ENCODE data around the gene ZBED4.

Gene ZBED4

GRCh38 chr22:49883294-49883640, 29.6 kb downstream of the ZBED4 start:
- DNase-seq: no peak

- DNase-seq: no peak
These were observed 30.4 kb downstream of the ZBED4 start for GRCh38 chr22:49884075-49884474.

GRCh38 chr22:49884503-49885260, 31.0 kb downstream of the ZBED4 start:
- DNase-seq: no peak

DNA sequence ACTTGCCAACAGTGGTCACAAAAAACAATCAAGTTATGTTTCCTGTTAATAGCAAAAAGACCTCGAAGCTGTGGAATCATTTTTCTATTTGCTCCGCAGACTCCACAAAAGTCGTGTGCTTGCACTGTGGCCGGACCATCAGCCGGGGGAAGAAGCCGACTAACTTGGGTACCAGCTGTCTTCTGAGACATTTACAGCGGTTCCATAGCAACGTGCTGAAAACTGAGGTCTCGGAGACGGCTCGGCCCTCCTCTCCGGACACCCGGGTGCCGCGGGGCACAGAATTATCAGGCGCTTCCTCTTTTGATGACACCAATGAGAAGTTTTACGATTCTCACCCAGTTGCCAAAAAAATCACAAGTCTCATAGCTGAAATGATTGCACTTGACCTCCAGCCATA, 31.6 kb downstream of the ZBED4 start:
- DNase-seq: no peak

DNA sequence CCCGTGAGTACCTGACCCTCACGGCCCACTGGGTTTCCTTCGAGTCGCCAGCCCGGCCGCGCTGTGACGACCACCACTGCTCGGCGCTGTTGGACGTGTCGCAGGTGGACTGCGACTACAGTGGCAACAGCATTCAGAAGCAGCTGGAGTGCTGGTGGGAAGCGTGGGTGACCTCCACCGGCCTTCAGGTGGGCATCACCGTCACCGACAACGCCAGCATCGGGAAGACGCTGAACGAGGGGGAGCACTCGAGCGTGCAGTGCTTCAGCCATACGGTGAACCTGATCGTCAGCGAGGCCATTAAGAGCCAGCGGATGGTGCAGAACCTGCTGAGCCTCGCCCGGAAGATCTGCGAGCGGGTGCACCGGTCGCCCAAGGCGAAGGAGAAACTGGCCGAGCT, 32.2 kb downstream of the ZBED4 start:
- no peak for DNase-seq

DNA sequence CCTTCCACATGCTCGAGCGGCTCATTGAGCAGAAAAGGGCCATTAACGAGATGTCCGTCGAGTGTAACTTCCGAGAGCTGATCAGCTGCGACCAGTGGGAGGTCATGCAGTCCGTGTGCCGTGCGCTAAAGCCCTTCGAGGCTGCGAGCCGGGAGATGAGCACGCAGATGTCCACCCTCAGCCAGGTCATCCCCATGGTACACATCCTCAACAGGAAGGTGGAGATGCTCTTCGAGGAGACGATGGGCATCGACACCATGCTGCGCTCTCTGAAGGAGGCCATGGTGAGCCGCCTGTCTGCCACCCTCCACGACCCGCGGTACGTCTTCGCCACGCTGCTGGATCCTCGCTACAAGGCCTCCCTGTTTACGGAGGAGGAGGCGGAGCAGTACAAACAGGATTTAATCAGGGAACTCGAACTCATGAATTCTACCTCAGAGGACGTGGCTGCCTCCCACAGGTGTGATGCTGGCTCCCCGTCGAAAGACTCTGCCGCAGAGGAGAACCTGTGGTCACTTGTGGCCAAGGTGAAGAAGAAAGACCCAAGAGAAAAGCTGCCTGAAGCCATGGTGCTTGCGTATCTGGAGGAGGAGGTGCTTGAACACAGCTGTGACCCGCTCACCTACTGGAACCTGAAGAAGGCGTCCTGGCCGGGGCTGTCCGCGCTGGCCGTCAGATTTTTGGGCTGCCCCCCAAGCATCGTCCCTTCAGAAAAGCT, 32.9 kb downstream of the ZBED4 start:
- DNase-seq: no peak

DNA sequence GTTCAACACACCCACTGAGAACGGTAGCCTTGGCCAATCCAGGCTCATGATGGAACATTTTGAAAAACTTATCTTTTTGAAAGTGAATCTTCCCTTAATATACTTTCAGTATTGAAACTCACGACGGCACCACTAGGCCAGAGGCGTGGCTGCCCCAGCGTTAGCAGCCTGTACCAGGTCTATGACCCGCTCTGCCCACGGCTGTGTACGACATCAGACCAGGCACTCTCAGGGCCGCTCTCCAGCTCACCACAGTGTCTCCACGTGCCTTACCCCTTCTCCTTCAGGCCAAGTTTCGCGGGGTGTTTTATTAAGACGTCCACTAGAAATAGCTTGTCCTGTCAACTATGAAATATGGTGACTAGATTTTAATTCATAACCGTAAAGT, 33.4 kb downstream of the ZBED4 start:
- DNase-seq: no peak

- DNase-seq: no peak
These were observed 34.1 kb downstream of the ZBED4 start for GRCh38 chr22:49887702-49888101.

DNA sequence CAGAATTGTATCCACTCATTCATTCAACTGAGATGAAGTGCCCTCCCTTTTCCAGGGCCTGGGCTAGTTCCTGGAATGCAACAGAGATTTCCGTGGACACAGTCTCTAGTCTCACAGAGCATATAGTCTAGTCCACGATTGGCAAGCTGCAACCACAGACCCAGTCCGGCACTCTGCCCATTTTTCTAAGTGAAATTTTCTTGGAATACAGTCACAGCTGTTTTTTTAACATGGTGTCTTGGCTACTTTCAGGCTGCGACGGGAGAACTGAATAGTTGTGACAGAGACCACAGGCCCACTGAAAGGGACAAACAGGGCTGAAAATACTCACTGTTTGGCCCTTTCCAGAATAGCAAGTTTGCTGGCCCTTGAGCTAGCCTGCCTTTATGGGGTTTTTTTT, 35.4 kb downstream of the ZBED4 start:
- no peak for DNase-seq

DNA sequence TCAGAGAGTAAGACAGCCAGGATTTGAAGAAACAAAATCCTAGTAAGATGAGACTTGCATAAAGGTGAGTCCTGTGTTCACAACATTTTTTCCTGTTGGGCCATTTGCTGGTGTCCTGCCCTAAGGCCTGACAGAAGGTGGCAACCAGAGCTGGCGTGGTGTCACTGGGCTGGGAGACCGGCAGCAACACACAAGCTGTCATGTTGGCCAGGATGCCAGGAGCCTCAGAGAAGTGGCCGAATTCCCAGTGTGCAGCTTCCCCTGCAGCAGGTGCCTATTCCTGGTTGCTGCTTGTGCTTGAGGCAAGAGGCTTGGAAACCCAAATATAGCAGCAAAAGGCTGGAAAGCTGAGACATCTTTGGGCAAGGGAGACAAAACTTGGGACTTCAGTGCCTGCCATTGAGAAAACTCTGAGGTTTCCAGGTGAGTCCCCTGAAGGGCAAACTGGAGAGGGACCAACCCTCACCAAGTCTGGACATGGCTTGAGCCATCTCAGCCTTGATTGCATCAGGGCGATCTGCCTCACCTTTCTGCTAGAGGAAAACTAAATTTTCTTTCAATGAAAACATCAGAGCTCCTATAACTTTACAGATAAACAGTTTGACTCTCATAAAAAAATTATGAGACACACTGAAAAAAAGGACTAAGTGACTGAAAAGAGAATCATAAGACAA, 38.7 kb downstream of the ZBED4 start:
- no peak for DNase-seq

DNA sequence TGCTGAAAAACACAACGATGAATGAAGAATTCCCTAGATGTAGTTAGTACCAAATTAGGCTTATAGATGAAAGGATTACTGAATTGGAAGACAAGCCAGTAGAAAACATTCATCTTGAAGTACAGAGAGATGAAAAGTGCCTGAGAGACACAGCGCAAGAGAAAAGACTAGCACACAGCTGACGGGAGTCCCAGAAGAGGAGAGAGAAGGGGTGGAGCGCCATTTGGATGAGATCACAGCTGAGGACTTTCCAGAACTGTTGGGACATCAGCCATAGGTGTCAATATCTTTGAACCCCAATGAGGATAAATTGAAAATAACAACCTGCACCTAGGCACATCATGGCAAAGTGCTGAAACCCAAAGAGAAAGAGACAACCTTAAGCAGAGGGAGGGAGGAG, 39.4 kb downstream of the ZBED4 start:
- DNase-seq: no peak

DNA sequence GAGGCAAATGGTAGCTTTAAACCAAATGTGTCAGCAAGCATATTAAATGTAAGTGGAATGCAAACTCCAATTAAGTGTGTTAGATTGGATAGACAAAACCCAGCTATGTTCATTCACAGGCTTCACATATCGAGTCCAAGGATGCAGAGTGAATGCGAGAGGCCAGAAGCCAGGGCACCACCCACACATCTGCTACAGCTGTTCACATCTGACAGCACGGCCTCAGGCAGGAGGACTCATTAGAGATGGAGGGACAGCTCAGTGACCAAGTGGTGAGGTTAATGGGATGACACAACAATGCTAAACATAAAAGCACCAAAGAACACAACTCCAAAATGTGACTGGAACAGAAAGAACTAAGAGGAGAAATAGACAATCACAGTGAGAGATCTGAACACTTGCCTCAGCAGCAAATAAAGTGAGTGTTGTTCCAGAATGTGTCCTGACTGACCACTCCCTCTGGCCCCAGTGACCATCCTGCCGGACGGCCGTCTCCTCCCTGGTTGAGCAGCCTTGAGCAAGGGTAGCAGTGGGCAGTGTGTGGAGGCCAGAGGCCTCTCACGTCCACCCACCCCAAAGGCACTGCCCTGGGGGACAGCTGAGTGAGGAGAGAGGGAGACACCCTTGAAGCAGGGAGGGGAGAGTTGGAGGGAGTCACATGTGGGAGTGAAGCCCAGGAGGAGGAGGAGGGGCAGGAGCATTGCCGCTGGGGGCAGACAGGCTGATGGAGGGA, 40.8 kb downstream of the ZBED4 start:
- DNase-seq: no peak

DNA sequence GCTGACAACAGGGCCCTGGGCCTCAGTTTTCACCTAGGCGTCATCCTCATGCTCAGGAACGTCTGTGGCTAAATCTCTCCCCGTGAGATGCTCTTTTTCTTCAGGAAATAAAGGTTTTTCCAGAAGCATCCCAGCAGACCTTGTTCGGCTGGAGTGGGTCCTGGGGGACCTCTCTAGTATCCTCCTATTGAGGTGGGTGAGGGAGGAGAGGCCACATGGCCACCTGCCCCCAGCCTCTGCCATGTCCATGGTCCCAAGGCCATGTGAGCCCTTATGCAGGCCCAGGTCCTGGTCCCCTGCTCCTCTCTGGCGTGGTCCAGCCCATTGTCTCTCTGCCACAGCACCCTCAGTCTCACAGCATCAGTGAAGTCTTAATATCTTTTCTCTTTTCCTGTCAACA, 42.6 kb downstream of the ZBED4 start:
- DNase-seq: no peak

DNA sequence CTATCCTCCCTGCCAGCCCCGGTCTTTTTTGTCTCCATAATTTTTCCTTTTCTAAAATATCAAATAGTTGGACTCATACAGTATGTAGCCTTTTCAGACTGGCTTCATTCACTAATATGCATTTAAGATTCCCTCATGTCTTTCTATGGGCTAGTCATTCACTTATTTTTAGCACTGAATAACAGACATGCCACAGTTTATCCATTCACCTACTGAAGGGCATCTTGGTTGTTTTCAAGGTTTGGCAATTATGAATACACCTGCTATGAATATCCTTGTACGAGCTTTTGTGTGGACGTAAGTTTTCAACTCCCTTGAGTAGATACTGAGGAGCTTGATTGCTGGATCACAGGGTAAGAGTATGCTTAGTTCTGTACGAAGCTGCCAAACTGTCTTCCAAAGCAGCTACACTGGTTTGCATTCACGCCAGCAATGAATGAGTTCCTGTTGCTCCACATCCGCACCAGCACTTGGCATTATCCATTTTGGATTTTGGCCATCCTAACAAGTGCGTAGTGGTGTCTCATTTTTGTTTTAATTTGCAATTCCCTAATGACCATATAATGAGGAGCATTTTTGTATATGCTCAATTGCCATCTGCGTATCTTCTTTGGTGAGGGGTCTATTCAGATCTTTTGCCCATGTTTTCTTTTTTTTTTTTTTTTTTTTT, 43.5 kb downstream of the ZBED4 start:
- no peak for DNase-seq

DNA sequence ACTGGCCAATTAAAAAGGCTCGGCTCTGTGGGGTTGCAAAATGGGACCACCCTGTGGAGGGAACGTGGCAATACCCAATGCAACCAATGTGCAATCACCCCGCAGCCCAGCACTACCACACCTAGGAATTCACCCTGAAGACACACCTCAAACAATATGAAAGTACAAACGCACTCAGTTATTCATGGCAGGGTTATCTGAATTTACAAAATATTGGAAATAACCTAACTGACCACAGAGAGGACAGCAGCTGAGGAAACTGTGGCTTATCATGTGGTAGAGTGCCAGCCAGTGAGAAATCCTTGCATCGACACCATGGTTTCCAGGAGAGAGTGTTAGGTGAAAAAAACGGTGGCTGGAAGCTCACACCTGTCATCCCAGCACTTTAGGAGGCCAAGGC, 45.9 kb downstream of the ZBED4 start:
- DNase-seq: no peak

- no peak for DNase-seq
These were observed 47.0 kb downstream of the ZBED4 start for GRCh38 chr22:49900441-49901230.

GRCh38 chr22:49901457-49901856, 47.8 kb downstream of the ZBED4 start:
- no peak for DNase-seq

DNA sequence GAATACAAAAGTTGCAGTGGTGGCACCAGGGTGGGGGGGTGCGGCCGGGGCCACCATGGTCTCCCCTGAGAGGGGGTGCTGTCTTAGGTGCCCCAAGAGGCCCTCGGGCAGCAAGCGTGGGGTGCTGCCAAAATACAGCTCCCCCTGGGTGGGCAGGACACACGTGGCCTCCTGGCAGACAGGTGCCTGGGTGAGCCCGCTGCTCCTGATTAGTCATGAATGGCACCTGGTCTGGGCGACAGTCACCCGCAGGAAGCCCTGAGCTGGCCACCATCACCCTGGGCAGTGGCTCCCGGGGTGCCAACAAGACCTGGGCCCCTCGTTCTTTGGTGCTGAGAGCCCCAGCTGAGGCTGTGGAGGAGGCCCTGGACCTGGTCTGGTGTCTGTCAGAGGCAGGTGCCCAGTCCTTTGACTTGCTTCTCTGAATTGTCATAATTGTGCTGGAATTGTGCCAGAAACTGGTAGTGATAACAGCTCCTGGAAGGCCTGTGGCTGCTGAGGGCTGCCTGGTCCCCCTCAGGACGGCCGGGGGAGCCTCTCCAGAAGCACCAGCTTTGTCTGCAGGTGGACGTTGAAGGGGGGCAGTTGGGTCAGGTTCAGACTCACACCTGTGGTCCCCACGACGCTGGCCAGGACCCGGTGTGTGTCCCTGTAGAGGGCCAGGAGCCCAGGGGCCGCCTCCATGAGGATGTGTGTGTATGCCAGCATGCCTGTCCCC, 49.8 kb downstream of the ZBED4 start:
- no peak for DNase-seq

GRCh38 chr22:49904040-49904369, 50.4 kb downstream of the ZBED4 start:
- DNase-seq: no peak

DNA sequence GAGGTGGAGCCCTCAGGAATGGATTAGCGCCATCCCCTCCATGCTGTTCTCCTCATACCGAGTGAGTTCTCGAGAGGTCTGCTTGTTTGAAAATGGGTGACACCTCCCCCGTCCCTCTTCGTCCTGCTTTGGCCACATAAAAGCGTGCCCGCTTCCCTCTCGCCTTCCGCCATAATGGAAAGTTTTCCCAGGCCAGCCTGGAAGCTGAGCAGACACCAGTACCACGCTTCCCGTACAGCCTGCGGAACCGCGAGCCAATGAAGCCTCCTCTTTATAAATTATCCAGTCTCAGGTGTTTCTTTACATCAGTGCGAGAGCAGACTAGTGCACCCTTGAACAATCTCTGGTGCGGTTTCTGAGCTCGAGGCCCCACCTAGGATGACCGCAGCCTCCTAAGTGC, 51.8 kb downstream of the ZBED4 start:
- no peak for DNase-seq

- DNase-seq: no peak
These were observed 52.6 kb downstream of the ZBED4 start for GRCh38 chr22:49906071-49906798.
